Loucy (cell line): ENCODE measurements around the gene ZCCHC4.
"Not testable (repeated sequence)": the region's sequence is repeated elsewhere in the genome, so short reads cannot be mapped to it uniquely, and the experiment has no call there.

ENCODE experiments used
- H2AFZ ChIP-seq: fragments of 200-600 bp; sonication (generic); 2 replicates; pipeline ENCODE4 v1.6.0; 2016; ENCODE audit warnings: antibody characterized with exemption, mild to moderate bottlenecking, low read length, moderate library complexity
- H3F3A ChIP-seq: fragments of 200-600 bp; 2 replicates; pipeline ENCODE4 v1.6.0; 2016; ENCODE audit warnings: antibody characterized with exemption, low read depth, mild to moderate bottlenecking
- H3K27me3 ChIP-seq: fragments of 200-600 bp; sonication (generic); 2 replicates; pipeline ENCODE4 v1.6.1; 2014; ENCODE audit warnings: low read length, mild to moderate bottlenecking; ENCODE audit not compliant: insufficient read depth, poor library complexity, severe bottlenecking
- H3K36me3 ChIP-seq: fragments of 200-600 bp; sonication (generic); 2 replicates; pipeline ENCODE4 v1.6.1; 2016; ENCODE audit warnings: low read length; ENCODE audit not compliant: insufficient read depth
- H3K4me1 ChIP-seq: fragments of 200-600 bp; sonication (generic); 2 replicates; pipeline ENCODE4 v1.5.1; 2014; ENCODE audit warnings: low read length, mild to moderate bottlenecking; ENCODE audit not compliant: insufficient read depth, poor library complexity, severe bottlenecking
- H3K4me2 ChIP-seq: fragments of 200-600 bp; sonication (generic); 2 replicates; pipeline ENCODE4 v1.6.0; 2014; ENCODE audit warnings: antibody characterized with exemption, low read length, low read depth, mild to moderate bottlenecking; ENCODE audit not compliant: poor library complexity, severe bottlenecking
- H3K4me3 ChIP-seq: fragments of 200-600 bp; sonication (generic); 2 replicates; pipeline ENCODE4 v1.5.1; 2014; ENCODE audit warnings: low read length, mild to moderate bottlenecking, mixed read lengths; ENCODE audit not compliant: poor library complexity, severe bottlenecking
- H3K79me2 ChIP-seq: fragments of 200-600 bp; sonication (generic); 2 replicates; pipeline ENCODE4 v1.6.1; 2014; ENCODE audit warnings: low read length; ENCODE audit not compliant: insufficient read depth
- H3K9ac ChIP-seq: fragments of 200-600 bp; sonication (generic); 2 replicates; pipeline ENCODE4 v1.6.0; 2014; ENCODE audit warnings: mild to moderate bottlenecking, low read depth, low read length, moderate library complexity; ENCODE audit not compliant: poor library complexity, severe bottlenecking
- H3K9me2 ChIP-seq: fragments of 200-600 bp; sonication (generic); replicated peaks from 2 replicates; pipeline ENCODE4 v1.6.1; 2016; ENCODE audit warnings: low read depth, low read length, mixed read lengths
- H3K9me3 ChIP-seq: fragments of 200-600 bp; sonication (generic); 2 replicates; pipeline ENCODE4 v1.6.1; 2014; ENCODE audit warnings: mild to moderate bottlenecking, antibody characterized with exemption, low read length, low read depth; ENCODE audit not compliant: insufficient read depth
- H4K20me1 ChIP-seq: fragments of 200-600 bp; sonication (generic); 2 replicates; pipeline ENCODE4 v1.6.0; 2014; ENCODE audit warnings: antibody characterized with exemption, low read length, mild to moderate bottlenecking; ENCODE audit not compliant: insufficient read depth, poor library complexity, severe bottlenecking
- CTCF ChIP-seq: fragments of 200-600 bp; sonication (generic); conservative IDR thresholded peaks from 2 replicates; pipeline ENCODE4 v1.5.1; 2014; ENCODE audit warnings: mild to moderate bottlenecking, antibody characterized with exemption, low read length
- EZH2phosphoT487 ChIP-seq: fragments of 200-600 bp; IDR thresholded peaks from 2 replicates; pipeline ENCODE4 v1.6.1; 2018; ENCODE audit warnings: antibody characterized with exemption, mild to moderate bottlenecking, moderate library complexity, borderline replicate concordance

ZCCHC4 gene

GRCh38 chr4:25367877-25368276 lies 55.3 kb downstream of the ZCCHC4 start:
- H3K27me3 ChIP-seq = no peaks in the 10 kb centered on the region
- H3F3A ChIP-seq = no peaks in the 10 kb centered on the region
- H3K4me2 ChIP-seq = no peak overlapping the region
- H3K9me2 ChIP-seq = no peaks in the 10 kb centered on the region
- H3K36me3 ChIP-seq = peaks cover 13% of the 10 kb centered on the region; the same call in 1 of the 2 replicates
- H3K79me2 ChIP-seq = no peaks in the 10 kb centered on the region
- no peak overlapping the region for H3K9ac ChIP-seq
- H3K9me3 ChIP-seq = no peaks in the 10 kb centered on the region
- no peaks in the 10 kb centered on the region for H4K20me1 ChIP-seq
- H2AFZ ChIP-seq = no peak overlapping the region
- TF ChIP-seq CTCF (no peak), EZH2phosphoT487 (no peak)
- H3K4me1 ChIP-seq = no peaks in the 10 kb centered on the region
- H3K4me3 ChIP-seq = no peak overlapping the region

GRCh38 chr4:25368315-25368714 lies 55.7 kb downstream of the ZCCHC4 start:
- Histone ChIP-seq H3K9me2 (no peaks in the 10 kb centered on the region), H2AFZ (no peak overlapping the region), H3K79me2 (no peaks in the 10 kb centered on the region), H3K4me3 (no peak overlapping the region), H3K9me3 (no peaks in the 10 kb centered on the region), H3K4me1 (no peaks in the 10 kb centered on the region), H3K36me3 (peaks cover 13% of the 10 kb centered on the region; the same call in 1 of the 2 replicates), H3F3A (no peaks in the 10 kb centered on the region), H4K20me1 (no peaks in the 10 kb centered on the region), H3K27me3 (no peaks in the 10 kb centered on the region), H3K9ac (no peak overlapping the region), H3K4me2 (no peak overlapping the region)
- TF ChIP-seq CTCF (no peak), EZH2phosphoT487 (no peak)

GRCh38 chr4:25370242-25370641 lies 57.7 kb downstream of the ZCCHC4 start:
- Histone ChIP-seq H3F3A (no peaks in the 10 kb centered on the region), H3K4me1 (no peaks in the 10 kb centered on the region), H3K4me2 (no peak overlapping the region), H2AFZ (no peak overlapping the region), H3K27me3 (no peaks in the 10 kb centered on the region), H3K79me2 (no peaks in the 10 kb centered on the region), H4K20me1 (no peaks in the 10 kb centered on the region), H3K36me3 (peaks cover 13% of the 10 kb centered on the region; the same call in 1 of the 2 replicates), H3K4me3 (no peak overlapping the region), H3K9me3 (no peaks in the 10 kb centered on the region), H3K9ac (no peak overlapping the region), H3K9me2 (no peaks in the 10 kb centered on the region)
- TF ChIP-seq CTCF = no peak
- no peak for TF ChIP-seq EZH2phosphoT487

- H3K27me3 ChIP-seq, H4K20me1 ChIP-seq, H3K4me1 ChIP-seq, H3K79me2 ChIP-seq, H3F3A ChIP-seq, H3K9me2 ChIP-seq, H2AFZ ChIP-seq, H3K4me3 ChIP-seq, H3K4me2 ChIP-seq, H3K9ac ChIP-seq, H3K9me3 ChIP-seq: not testable (repeated sequence)
- H3K36me3 ChIP-seq = peaks cover 13% of the 10 kb centered on the region; the same call in 1 of the 2 replicates
These were observed 60.0 kb downstream of the ZCCHC4 start for GRCh38 chr4:25372549-25372948.
